GM18870 (cell line): ENCODE results near the gene PACS1.

Experiments
- ATAC-seq: cut with Tn5 transposase; IDR thresholded peaks from one replicate; pipeline ENCODE4 v1.9.1; 2021; ENCODE audit warnings: moderate library complexity; ENCODE audit not compliant: unreplicated experiment

Gene PACS1

DNA sequence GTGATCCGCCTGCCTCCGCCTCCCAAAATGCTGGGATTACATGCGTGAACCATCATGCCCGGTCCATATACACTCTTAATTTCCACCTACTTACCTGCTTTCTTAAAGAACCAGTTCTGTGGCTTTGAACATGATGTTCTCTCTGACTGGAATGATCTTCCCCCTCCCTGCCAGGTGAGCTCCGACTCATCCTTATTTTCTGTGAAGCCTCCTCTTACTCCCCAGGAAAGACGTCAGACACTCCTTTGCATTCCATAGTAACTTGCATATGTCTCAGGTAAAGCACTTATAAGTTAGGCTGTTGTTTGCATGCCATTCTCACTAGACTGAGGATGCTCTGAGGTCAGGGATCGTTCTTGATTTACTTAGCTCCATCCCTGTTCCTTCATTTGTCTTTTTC lies 106.6 kb downstream of the PACS1 start:
- no peak for ATAC-seq

DNA sequence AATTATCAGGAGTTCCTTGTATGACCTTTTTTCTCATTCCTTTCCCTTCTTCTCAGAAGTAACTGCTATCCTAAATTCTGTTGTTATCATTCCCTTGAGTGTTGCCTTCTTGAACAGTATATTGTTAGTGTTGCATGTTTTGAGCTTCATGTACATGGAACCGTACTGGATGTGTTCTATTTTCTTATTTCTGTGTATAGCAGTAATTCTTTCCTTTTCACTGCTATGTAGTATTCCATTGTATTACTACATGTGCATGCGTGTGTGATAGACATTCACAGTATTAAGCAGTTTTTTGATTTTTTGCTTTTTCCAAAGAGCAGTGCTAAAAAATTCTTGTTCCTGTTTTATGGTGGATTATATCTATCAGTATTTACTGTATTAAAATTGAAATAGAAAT lies 108.1 kb downstream of the PACS1 start:
- no peak for ATAC-seq

DNA sequence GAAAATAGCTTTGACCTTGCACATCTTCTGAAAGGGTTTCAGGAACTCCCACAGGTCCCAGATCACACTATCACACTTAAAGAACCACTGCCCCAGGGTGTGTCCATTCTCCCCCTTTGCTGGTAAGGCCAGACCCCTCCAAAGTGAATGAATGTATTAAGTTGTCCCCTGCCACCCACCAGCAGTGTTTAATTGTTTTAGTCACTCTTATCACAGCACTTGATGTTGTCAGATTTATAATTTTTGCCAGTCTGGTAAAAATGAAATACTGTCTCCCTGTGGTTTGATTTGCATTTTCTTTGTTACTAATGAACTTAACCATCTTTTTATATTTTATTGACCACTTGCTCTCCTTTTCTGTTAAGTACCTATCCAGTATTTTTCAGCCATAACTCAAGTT lies 108.8 kb downstream of the PACS1 start:
- ATAC-seq: no peak

DNA sequence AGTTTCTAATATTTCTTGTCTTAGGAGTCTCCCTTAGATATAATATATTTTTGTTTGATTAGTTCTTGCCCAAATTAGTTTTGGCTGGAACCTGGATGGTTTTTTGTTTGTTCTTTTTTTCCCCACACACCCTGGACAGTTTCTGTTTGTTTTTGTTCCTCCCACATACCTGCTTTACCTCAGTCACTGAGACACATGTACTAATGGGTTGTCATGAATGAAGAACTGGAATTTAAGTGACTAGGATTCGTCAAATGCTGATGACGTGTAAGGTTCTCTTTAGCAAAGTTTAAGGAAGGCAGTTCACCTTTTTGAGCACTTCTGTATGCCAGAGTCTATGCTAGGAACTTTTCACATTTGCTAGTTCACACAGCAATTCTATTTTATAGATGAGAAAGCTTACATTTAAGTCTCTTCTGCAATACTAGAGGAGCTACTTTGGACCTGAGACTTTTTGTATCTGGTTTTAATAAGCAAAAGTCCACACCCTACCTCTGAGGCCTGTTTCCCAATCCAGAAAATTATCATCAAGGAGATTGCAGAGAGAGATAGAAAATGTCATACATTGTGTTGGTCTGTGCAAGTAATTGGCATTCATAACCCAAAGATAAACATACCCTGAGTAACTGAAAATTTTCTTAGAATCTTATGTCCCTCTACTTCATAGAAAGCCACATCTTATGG lies 111.7 kb downstream of the PACS1 start:
- no peak for ATAC-seq

DNA sequence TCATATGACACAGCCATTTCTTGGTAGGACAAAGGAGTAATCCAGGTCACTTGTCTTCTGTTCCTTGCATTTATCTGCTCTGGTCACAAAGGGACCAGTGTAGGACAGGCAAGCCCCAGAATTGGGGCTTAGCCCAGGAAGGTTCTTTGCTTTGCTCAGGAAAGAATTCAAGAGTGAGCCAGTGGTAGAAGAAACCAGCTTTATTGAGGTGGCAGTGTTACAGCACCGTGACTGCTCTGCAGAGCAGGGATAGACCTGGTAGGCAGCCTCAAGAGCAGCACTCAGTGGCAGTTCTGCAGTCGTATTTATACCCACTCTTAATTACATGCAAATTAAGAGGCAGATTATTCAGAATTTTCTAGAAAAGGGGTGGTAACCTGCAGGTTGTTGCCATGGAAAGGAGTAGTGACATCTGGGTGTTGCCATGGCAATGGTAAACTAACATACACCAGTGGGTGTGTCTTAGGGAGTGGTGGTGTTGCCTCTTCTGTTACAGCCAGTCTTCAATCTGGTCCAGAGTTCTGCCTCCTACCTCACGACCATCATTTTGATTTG lies 113.5 kb downstream of the PACS1 start:
- ATAC-seq: no peak

DNA sequence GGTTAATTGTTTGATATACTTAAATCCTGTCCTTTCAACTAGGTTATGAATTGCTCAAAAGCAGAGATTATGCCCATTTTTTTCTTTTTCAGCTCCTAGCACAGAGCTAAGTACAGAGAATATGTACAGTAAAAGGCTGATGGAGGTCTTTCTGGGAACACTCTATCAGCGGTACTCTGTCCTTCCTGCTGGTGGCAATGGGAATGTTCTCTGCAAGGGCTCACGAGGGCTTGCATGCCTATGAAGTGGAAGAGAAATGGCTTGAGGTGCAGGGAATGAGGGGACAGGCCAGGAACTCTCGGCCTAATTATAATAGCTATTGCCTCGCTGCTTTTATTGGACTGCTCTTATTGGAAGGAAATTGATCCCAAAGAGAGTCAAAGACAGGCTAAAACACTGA lies 114.7 kb downstream of the PACS1 start:
- no peak for ATAC-seq

DNA sequence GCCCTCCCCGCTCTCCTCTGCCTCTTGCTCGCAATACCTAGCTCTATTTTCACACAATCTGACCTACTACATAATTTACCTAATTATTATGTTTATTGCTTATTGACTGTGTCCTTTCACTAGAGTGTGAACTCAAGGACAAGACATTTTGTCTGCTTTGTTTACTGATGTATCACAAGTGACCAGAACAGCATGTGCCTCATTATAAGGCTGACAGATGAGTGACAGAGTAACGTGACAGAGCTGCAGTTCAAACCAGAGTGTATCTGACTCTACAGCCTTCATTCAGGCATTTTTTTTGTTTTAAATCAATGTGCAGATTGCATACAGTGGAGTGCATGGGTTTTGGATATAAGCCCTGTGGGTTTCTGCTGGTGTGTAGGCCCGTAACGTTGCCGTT lies 116.4 kb downstream of the PACS1 start:
- no peak for ATAC-seq

DNA sequence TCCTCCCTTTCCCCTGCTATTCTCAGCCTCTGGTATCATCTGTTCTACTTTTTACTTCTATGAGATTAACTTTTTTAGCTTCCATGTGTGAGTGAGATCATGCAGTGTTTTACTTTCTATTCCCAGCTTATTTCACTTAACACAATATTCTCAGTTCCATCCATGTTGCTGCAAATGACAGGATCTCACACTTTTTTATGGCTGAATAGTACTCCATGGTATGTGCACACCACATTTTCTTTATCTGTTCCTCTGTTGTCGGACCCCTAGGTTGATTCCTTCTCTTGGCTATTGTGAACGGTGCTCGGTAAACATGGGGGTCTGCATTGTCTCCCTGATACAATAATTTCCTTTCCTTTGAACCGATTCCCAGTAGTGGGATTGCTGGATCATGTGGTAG lies 117.4 kb downstream of the PACS1 start:
- ATAC-seq: no peak

DNA sequence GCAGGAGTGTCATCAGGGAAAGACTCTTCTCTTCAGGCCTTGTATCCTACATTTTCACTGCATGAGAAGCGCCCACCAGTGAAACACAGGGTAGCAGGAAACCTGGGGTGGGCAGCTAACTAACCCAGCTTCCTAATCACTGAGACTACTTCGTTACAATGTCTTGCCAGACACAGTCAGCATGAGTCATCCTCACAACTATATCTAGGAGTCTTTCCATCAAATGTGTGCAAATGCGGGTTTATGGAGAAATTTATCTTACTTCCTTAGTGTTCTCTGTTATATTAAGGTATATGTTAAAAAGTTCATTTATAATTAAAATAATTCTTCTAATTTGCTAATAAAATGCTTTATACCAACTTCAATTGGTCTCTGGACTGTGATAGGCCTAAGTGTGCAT lies 118.5 kb downstream of the PACS1 start:
- ATAC-seq: no peak

DNA sequence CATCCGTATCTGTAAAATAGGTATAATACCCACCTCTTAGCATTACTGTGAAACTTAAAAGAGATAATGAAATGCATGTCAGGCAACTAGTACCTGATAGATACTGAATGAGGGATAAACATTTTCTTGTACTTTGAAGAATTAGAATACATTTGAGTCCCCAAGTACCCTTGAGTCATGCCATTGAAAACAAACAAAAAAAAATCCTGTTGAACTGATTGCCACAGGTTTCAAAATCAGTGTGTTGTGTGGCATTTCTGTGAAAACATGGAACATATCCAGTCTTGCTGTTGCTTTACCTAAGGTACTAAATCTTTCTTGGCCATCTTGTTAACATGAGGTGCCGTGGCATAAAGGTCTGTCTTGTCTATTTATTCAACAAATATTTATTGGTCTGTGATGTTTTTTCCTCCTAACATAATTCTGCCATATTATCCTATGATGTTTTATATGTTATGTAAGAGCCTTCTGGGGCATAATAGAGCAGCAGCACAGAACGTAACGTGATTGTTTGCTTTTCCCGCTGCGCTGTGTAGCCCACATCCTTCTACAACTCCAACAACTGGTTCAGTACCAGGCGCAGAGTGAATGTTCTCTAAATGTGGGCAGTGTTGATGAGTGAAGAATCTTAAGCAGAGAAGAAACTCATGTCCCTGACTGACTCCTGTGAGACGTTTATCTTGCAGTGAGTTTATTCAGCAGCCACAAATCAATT lies 119.1 kb downstream of the PACS1 start:
- no peak for ATAC-seq

DNA sequence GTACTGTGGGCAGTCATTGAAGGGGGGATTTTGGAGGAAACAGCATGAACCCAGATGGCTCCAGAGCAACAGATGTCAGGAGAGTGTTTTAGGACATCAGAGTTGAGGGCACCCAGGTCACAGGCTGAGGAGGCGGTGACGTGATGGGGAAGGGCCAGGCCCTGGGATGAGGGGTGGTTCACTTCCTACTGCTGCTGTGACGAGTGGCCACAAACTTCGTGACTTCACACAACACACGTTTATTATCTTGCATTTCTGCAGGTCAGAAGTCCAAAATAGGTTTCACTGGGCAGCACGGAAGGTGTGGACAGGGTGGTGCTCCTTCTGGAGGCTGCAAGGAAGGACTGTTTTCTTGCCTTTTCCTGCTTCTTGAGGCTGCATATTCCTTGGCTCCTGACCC lies 120.7 kb downstream of the PACS1 start:
- no peak for ATAC-seq

DNA sequence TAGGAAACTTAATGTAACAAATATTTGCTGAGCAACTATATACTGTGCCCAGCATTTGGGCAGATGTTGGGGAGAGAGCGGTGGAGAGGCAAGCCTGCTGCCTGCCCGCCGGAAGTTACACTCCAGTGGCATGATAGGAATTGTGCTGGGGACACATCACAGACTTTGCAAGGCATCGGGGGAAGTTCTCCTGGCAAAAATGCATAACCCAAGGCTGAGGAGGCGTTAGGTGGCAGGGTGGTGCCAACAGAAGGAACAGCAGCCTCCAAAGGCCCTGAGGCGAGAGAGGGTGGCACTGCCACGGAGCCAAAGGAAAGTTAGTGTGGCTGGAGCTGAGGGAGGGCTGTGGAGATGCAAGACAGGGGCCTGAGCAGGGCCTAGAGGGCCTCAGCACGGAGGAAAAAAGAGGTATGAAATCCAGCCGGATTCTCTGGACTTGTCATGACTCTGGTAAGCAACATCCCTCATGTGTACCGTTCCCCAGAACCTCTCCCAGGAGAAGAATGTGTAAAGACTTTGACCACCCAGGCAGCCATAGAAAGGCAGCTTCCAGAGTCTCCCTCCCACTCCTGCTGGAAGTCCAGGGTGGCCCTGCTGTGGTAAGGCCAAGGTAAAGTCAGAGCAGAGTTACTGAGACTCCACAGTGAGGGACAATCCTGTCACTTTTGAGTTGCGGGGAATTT lies 122.2 kb downstream of the PACS1 start:
- ATAC-seq: no peak

DNA sequence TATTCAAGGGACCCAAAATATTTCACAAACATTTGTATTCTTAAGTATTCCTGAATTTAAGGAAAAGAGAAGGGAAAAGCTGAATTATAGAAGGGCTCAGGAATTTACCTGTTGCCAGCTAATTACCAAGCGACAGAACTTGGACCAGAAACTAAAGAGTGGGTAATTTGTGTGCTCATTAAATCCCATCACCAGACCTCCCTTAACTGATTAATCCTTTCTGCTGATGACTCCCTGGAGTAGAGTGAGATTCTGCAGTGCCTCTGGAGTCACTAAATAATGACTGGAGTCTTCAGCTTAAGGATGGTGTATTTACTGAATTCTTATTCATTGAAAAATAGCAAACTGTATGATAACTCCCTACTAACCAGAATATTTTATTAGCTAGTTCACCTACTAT lies 124.3 kb downstream of the PACS1 start:
- no peak for ATAC-seq

DNA sequence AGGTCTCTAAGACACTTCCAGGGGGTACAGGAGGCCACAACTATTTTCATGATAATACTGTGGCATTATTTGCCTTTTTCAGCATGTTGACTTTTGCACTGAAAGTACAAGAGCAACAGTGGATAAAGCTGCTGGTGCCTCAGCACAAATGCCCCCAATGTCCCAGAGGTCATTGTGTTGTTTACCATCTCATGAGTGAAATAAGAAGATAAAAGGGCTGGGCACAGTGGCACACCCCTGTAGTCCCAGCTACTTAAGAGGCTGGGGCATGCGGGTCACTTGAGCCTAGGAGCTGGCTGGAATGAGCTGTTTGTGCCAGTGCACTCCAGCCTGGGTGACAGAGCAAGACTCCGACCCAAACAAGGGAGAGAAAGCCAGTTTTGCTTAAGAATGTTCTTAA lies 125.8 kb downstream of the PACS1 start:
- no peak for ATAC-seq

DNA sequence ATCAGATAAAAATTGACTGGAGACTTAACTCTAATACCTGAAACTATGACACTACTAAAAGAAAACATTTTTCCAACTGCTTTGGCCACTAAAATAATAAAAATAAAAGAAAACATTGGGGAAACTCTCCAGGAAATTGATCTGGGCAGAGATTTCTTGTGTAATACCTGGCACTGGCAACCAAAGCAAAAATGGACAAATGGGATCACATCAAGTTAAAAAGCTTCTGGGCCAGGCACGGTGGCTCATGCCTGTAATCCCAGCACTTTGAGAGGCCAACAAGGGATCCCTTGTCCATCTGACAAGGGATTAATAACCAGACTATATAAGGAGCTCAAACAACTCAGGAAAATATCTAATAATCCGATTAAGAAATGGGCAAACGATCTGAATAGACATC lies 133.8 kb downstream of the PACS1 start:
- ATAC-seq: no peak

DNA sequence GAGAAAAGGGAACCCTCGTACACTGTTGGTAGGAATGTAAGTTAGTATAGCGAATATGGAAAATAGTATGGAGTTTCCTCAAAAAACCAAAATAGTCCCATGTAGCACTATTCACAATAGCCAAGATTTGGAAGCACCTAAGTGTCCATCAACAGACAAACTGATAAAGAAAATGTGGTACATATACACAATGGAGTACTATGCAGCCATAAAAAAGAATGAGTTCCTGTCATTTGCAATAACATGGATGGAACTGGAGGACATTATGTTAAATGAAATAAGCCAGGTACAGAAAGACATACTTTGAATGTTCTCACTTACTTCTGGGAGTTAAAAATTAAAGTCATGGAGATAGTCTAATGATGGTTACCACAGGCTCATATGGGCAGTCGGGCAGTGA lies 134.3 kb downstream of the PACS1 start:
- ATAC-seq: no peak

DNA sequence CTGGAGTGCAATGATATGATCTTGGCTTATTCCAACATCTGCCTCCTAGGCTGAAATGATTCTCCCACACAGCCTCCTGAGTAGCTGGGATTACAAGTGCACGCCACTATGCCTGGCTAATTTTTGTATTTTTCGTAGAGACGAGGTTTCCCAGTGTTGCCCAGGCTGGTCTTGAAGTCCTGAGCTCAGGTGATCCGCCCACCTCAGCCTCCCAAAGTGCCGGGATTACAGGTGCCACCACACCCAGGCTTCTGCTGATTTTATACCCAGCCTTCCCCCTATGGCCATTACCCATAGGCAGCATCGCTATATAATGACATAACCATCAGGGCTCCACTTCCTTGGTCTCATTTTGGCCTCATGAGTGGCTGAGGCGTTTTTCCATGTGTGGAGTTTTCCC lies 137.7 kb downstream of the PACS1 start:
- no peak for ATAC-seq

DNA sequence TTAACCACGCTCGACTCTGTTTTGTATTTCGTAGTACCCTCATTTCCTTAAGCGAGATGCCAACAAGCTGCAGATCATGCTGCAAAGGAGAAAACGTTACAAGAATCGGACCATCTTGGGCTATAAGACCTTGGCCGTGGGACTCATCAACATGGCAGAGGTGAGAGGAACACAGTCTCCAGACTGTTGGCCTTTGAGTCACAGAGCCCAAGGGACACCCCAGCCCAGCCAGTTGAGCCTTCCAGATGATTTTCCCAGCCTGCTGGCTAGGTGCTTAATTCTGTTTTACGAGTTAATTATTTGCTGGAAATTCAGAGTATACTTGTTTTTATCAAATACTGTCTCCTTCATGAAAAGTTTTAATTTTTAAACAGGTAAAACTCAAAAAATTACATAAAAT lies 141.0 kb downstream of the PACS1 start:
- no peak for ATAC-seq

DNA sequence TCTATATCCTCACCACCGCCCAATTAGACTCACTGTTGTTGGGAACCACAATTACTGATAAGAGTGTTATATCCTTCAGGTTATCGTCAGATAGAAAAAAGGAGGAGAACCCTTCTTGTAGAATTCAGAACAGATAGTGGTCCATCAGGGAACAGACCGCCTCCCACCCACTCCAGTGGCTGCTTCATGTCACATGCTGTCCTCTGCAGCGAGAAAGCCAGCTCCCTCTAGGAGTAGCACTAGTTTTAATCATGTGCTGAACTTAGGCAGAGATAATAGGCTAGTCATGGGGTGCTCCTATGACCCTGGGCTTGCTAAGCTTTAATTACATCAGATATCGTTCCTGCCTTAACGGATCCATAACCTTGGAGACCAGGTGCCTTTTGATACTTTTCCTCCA lies 146.8 kb downstream of the PACS1 start:
- no peak for ATAC-seq

DNA sequence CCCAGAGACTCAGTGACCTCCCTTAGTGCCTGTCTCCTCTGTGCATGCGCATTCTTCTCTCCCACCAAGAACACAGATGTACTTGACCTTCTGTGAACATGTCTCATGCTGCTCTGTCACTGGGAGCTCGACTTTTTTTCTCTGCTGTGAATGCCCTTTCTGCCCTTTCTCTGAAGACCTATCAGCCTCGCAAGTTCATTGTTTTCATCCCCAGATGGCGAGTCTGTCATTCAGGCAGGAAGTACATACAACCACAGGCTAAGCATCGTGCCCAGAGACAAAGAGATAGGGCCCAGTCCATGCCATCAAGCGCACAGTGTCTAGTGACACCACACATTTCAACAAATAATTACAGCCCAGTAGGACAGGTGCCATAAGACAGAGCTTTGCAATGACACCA lies 148.0 kb downstream of the PACS1 start:
- no peak for ATAC-seq

DNA sequence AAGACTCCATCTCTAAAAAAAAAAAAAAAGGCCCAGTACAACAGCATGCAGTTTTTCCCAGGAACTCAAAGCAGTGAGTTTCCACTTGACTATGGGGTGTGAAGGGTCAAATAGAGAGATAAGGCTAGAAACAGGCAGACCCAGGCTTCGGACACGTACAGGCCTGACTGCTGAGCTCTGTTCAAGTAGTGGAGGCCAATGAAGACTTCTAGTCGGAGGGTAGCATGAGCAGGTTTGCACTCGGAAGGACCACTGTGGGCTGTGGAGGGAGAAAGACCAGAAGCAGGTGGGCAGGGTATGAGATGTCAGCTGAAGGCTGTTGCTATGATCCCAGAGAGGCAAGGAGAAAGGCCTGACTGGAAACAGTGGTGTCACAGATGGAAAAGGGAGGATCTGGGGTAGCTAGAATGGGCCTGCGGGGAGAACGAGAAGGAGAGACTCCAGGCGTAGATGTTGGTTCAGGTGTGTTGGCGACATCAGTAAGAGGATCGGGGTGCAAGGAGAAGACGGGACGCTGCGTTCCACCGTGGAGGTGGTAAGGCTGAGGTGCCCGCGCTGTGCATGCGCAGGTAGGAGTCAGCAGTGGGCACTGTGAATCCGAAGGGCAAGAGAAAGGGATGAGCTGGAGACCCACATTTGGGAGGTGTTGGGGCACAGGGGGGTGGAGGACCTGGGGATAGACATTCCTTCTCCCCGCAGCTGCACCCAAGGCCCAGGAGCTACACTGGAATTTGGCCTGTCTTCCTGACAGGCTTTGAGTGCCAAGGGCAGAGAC lies 149.0 kb downstream of the PACS1 start:
- ATAC-seq: no peak
